NCI-H526 (cell line): ENCODE measurements around the gene MYO10.

Experiments used
- DNase-seq, 2 experiments: peaks; one replicate each; lab custom pipeline; 2025; lab: John Stamatoyannopoulos, UW

The MYO10 gene

GRCh38 chr5:16916262-16916878 lies 19.7 kb downstream of the MYO10 start:
- DNase-seq = no peak

GRCh38 chr5:16914584-16914983 lies 21.5 kb downstream of the MYO10 start:
- DNase-seq = no peak

- DNase-seq = no peak
Observed at GRCh38 chr5:16914108-16914435, 22.0 kb downstream of the MYO10 start.

GRCh38 chr5:16913187-16914107 lies 22.6 kb downstream of the MYO10 start:
- DNase-seq = no peak

GRCh38 chr5:16912080-16912479 lies 24.0 kb downstream of the MYO10 start:
- no peak for DNase-seq

- DNase-seq = no peak
Observed at GRCh38 chr5:16909464-16909863, 26.6 kb downstream of the MYO10 start.

- DNase-seq = no peak
Observed at GRCh38 chr5:16907270-16907669, 28.8 kb downstream of the MYO10 start.

GRCh38 chr5:16906255-16906654 lies 29.8 kb downstream of the MYO10 start:
- DNase-seq = no peak

GRCh38 chr5:16903480-16904300 lies 32.4 kb downstream of the MYO10 start:
- no peak for DNase-seq

- DNase-seq = no peak
Observed at GRCh38 chr5:16902846-16903245, 33.2 kb downstream of the MYO10 start.

- no peak for DNase-seq
Observed at GRCh38 chr5:16901021-16901644, 35.0 kb downstream of the MYO10 start.

GRCh38 chr5:16899171-16899570 lies 36.9 kb downstream of the MYO10 start:
- DNase-seq = no peak

- no peak for DNase-seq
Observed at GRCh38 chr5:16897800-16898199, 38.3 kb downstream of the MYO10 start.

- DNase-seq = peak in 1 of 2 experiments; percentile 39
Observed at GRCh38 chr5:16897284-16897704, 38.8 kb downstream of the MYO10 start.

GRCh38 chr5:16896767-16897166 lies 39.3 kb downstream of the MYO10 start:
- no peak for DNase-seq

GRCh38 chr5:16894236-16895057 lies 41.6 kb downstream of the MYO10 start:
- peak; percentile 97 to 98 for DNase-seq

- no peak for DNase-seq
Observed at GRCh38 chr5:16891033-16891432, 45.1 kb downstream of the MYO10 start.

- DNase-seq = no peak
Observed at GRCh38 chr5:16889972-16890519, 46.0 kb downstream of the MYO10 start.

GRCh38 chr5:16889203-16889971 lies 46.7 kb downstream of the MYO10 start:
- peak; percentile 44 to 49 for DNase-seq

- DNase-seq = no peak
Observed at GRCh38 chr5:16888694-16889124, 47.4 kb downstream of the MYO10 start.
